Cerebellar cortex (tissue), 1 donor: Measurements from ENCODE around the gene AKAP13.
"Not testable (repeated sequence)": the region's sequence is repeated elsewhere in the genome, so short reads cannot be mapped to it uniquely, and the experiment has no call there.

Source experiments
- DNase-seq: peaks from one replicate; pipeline ENCODE4 v3.0.0-alpha.2; 2015; ENCODE audit warnings: low spot score

AKAP13 gene

GRCh38 chr15:85412956-85413854, 32.8 kb downstream of the AKAP13 start:
- no peak for DNase-seq

DNA sequence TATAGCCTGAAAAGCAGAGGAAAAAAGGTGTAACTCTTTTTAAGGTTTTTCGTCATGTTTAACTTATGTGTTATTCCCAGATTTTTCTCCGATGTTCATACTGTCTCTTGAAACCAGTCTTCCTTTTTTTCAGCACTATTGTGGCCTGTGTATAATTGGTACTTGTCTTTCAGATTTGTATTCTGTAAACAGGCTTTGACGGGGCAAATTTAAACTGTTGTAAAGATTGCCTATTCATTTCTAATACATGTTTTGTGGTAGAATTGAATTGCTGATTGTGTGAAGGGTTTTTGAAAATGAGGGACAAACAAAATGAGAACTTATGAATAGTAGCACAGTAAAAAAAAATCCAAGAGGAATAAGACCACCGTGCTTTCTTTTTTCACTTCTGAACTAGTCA, 33.6 kb downstream of the AKAP13 start:
- no peak for DNase-seq

DNA sequence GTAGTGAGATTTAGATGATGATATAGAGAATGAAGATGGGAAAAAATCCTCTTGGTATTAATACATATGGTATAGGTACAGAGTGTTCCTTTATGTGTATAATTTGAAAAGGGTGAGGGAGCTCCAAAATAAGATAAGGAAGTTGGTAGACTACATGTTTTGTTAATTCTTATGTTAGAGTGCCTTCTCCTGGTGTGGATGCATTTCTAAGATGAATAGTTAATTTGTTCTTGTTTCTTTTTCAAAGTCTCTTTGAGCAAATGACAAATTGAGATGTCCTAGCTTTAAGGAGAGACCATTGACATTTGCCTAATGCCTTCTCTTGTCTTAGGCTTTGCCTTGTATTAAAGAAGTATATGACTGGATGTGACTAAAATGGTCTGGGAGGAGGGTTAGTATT, 34.1 kb downstream of the AKAP13 start:
- DNase-seq: no peak

GRCh38 chr15:85414991-85415390, 34.6 kb downstream of the AKAP13 start:
- no peak for DNase-seq

DNA sequence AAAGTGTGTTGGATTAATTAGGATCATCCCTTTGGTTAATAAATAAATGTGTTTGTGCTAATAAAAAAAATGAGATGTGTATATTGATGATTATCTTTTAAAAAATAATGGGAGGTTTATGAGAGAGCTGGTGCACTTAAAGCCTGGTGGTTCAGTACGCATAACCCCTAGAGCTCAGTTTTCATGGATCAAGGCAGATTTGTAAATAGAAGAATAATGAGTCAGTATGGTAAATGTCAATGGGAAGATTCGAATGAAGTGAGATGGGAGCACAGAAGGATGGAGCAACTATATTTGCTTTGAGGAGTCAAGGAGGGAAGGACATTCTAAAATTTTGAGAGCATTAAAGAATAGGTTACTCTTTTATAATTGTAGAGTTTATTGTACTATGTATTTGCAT, 35.4 kb downstream of the AKAP13 start:
- no peak for DNase-seq

DNA sequence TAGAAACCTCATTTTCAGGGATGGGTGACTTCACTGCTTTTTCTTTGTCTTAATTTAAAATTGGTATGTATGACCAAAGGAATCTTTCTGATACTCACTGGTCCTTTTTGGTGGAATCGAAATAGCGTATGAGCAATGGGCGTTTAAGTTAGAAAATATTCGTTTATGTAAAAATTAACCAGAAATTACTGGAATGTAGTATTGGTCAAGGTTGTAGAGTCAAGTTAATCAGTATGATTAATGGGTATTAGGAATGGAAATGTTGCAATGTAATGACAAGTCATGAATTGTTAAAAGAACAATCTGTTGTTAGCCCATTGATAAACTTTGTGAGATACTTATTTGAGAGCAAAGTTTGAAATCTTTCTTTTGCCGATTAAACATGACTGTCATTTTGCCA, 36.9 kb downstream of the AKAP13 start:
- DNase-seq: no peak

DNA sequence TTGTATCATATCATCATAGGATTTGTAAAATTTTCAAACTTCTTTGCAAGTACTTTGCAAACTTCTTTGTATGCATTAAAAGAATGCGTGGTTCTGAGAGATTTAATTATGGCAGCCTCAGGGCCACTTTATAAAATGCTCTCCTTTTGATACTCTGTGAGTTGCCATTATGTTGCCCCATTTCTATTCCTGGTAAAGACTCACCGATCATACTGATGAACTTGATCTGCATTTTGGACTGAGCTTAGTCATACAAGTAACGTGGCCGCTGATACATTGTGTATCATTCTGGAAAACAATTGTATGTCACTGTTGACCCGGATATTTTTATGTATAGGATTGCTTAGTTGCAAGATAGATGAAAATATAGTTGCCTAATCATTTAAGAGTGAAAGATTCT, 38.8 kb downstream of the AKAP13 start:
- DNase-seq: no peak

DNA sequence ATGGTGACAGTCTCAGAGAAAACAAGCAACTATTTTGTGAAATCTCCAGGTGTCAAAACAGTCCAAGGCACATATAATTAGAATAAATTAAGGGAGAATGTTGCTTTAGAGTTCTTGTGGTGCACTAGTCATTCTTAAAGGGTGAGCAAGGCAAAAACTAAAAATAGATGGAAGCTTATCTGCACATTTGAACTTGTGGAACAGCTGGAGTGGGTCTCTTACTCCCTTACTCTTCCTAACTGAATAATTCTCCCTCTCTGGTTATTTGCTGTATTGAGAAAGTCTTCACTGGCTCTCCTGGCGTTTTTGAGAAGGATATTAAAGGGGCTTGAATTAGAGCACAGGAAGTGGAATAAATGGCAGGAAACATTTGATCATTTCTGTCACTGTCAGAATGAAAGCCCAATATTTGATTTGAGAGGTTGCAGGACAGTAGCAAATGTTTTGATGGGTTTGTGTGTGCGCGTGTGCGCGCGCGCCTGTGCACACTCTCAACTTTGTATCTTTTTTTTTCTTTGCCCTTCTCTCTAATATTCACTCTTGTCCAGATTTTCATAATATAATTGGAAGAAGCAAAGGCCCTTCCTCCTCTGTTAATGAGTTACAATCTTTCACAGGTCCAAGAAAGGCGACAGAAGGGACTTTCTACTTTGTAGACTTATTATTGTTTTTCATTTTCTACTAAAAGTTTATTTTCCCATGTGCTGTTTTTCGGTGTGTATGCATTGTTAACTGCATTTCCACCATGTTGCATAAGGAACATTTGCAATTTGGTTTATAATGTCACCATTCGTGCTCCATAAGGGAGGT, 40.9 kb downstream of the AKAP13 start:
- DNase-seq: no peak

DNA sequence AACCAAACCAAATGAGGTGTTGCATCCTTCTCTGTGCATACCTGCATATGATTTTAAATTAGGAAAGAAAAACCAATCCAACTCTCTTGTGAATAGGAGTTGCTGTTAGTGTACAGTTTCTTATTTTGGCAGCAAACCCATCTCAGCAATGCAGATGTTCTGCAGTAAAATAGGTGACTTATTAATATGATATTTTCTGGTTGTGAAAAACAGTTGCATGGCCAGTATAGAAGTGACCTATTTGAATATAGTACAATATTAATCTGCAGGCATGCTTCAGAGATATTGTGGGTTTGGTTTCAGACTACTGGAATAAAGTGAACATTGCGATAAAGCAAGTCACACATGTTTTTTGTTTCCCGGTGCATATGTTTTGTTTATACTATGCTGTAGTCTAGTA, 42.2 kb downstream of the AKAP13 start:
- DNase-seq: no peak

- no peak for DNase-seq
Observed at GRCh38 chr15:85423256-85423655, 42.9 kb downstream of the AKAP13 start.

DNA sequence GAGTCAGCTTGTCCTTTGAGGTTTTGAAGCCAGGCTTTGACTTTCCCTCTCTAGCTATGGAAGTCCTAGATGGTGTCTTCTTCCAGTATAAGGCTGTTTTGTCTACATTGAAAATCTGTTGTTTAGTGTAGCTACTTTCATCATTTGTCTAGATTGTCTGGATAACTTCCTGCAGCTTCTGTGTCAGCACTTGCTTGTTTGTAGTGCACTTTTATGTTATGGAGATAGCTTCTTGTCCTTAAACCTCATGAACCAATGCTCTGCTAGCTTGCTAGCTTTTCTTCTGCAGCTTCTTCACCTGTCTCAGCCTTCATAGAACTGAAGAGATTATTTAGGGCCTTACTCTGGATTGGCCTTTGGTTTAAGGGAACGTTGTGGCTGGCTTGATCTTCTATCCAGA, 43.8 kb downstream of the AKAP13 start:
- no peak for DNase-seq

GRCh38 chr15:85426481-85426880, 46.1 kb downstream of the AKAP13 start:
- DNase-seq: no peak

GRCh38 chr15:85427286-85428028, 47.1 kb downstream of the AKAP13 start:
- no peak for DNase-seq

- no peak for DNase-seq
Observed at GRCh38 chr15:85429522-85429921, 49.1 kb downstream of the AKAP13 start.

GRCh38 chr15:85430406-85431204, 50.2 kb downstream of the AKAP13 start:
- DNase-seq: no peak

DNA sequence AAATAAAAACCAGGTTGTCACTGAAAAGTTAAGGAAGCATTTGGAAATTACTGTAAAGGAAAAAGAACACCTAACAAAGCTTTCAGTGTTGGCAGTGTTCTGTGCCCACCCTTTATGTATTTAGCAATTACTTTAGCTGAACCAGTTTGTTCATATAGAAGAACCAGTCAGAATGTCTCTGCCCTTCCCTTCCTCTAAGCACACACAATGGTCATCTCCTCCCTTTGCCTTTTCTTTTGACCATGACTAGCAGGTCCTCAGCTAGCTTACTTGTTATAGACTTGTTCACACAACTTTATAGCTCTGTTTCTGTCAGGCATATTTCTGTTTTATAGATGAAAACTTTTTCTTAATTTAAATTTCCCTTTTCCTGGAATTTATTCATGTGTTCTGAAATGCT, 59.6 kb downstream of the AKAP13 start:
- DNase-seq: no peak

DNA sequence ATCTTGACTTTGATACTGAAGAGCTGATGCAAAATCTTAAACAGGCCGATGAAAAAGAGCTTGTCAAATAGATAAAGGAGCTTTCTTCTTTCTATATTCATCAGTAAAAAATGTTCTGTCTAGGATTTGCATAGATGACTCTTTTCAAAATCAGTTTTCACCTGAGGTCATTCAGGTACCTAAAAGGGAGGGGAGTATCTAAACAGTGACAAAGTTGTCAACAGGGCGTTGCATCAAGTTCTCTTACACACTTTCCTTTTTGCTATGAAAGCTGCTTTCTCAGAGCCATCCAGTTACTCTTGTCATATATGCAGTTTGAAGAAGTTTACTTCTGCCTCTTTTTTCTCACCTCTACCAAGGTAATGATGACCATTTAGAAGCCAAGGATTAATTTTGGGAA, 60.0 kb downstream of the AKAP13 start:
- no peak for DNase-seq

DNA sequence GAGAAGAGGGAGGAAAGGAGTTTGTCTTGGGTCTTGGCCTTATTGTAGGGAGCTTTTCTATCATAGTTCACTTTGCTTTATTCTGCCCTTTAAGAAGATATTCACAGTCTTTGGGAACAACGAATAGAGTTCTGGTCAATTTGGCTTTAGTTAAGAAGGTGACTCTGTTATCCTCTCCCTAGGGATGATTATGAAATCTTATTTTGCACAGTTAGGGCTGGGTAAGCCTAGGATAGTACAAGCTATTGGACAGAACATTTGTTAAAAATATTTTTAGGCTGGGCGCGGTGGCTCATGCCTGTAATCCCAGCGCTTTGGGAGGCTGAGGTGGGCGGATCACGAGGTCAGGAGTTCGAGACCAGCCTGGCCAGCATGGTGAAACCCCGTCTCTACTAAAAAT, 61.5 kb downstream of the AKAP13 start:
- not testable (repeated sequence) for DNase-seq

DNA sequence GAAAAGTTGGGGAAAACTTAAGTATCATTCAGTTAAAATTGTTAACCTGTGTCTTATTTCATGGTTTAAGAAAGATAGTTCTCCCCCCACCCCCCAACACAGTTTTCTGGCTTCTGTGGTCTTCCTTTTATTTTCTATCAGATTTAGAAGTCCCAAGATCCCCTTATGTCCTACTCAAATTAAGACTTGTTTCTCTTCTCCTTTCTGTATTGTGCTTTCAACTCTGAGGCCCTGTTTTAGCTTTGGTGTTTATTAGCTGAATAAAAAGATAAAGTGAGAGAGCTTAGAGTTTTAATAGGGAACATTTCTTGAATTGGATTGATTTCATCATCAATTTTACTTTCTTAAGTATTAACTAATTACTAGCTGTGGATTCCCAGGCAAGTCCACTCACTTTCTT, 62.6 kb downstream of the AKAP13 start:
- no peak for DNase-seq

GRCh38 chr15:85443593-85444087, 63.2 kb downstream of the AKAP13 start:
- DNase-seq: no peak

- DNase-seq: no peak
Observed at GRCh38 chr15:85444122-85444745, 63.8 kb downstream of the AKAP13 start.
